Femur (tissue), 1 donor: Measurements from ENCODE around the gene GRIK3.
A peak's percentile ranks its signal among the peaks of the same experiment; 100 is the strongest.
"Not testable (repeated sequence)": the region's sequence is repeated elsewhere in the genome, so short reads cannot be mapped to it uniquely, and the experiment has no call there.

Experiments
- DNase-seq: peaks from one replicate; pipeline ENCODE4 v3.0.0-alpha.2; 2017

The GRIK3 gene

DNA sequence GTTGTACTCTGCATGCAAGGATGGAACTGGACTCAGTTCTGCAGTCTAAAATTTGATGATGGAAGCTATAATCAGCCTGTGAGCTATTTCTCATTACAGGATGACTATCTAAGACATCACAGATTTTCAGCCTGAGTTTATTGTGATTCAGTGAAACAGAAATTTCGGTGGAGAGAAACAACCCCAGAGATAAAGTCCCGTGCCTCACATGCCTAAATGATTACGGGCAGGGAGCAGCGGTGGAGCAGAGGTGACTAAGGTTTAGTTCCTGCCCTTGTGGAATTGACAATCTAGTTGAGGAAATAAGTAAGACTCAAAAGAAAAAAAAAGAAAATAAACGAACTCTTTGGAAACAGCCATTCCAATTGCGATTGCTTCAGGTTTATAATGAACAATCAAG is 96.9 kb downstream of the GRIK3 start:
- no peak for DNase-seq

- no peak for DNase-seq
These were observed 100.3 kb downstream of the GRIK3 start for GRCh38 chr1:36934061-36934460.

DNA sequence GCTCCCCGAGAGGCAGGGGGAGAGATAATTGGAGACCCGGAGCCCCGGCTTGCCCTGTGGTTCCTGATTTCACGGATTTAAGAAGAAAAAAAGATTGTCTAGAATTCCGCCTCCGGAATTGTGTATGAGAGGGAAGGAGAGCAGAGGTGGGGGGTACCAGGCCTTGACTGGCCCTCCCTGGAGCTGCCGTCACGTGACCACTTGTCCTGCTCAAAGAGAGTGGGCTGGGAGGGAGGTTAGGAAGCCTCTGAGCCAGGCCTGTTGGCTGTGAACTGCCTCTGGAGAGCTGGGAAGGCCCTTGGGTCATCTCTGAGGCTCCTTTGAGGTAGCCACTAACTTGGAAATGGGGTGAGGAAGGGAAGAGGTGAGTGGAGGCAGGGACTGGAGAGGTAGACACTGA is 106.5 kb downstream of the GRIK3 start:
- DNase-seq, result no peak

- no peak for DNase-seq
These were observed 109.1 kb downstream of the GRIK3 start for GRCh38 chr1:36925251-36925650.

- DNase-seq, result peak; percentile 76
These were observed 110.0 kb downstream of the GRIK3 start for GRCh38 chr1:36924282-36924811.

DNA sequence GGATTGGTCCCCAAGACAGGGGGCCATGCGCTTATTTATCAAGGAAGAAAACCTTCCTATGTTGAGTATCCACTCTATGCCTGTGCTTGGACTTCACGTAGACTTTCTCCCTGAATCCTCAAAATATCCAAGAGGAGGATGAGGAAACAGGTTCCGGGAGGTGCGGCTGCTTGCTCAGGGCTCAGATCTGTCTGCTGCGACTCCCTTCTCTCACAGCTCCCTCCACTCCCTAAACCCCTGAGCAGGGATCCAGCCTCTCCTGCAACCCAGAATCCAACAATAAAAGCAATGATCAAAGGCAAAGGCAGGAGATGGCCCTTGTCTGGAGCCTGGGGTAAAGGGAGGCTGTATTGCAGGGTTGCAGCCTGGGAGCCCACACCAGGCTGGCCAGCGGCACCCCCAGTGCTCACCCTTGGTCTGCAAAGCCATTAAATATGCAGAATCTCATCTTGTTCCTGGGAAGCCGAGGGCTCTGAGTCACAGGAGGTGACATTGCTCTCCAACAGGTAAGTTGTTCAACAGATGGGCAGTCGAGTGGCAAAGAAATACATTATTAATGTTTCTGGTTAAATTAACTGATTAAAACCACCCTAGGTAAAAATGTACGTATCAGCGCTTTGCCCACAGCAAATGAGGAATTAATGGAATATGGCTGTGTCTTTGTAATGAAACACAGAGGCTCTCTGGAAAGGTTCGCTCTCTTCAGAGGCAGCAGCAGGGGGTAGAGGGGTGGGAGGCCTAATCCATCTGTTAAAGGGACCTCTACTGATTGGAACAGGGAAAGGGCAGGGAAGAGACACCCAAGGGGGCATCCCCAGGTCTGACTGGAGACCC is 111.5 kb downstream of the GRIK3 start:
- DNase-seq, result no peak

- no peak for DNase-seq
These were observed 112.2 kb downstream of the GRIK3 start for GRCh38 chr1:36922071-36922470.

GRCh38 chr1:36920801-36921405 is 113.4 kb downstream of the GRIK3 start:
- DNase-seq, result no peak

GRCh38 chr1:36920371-36920770 is 113.9 kb downstream of the GRIK3 start:
- no peak for DNase-seq

DNA sequence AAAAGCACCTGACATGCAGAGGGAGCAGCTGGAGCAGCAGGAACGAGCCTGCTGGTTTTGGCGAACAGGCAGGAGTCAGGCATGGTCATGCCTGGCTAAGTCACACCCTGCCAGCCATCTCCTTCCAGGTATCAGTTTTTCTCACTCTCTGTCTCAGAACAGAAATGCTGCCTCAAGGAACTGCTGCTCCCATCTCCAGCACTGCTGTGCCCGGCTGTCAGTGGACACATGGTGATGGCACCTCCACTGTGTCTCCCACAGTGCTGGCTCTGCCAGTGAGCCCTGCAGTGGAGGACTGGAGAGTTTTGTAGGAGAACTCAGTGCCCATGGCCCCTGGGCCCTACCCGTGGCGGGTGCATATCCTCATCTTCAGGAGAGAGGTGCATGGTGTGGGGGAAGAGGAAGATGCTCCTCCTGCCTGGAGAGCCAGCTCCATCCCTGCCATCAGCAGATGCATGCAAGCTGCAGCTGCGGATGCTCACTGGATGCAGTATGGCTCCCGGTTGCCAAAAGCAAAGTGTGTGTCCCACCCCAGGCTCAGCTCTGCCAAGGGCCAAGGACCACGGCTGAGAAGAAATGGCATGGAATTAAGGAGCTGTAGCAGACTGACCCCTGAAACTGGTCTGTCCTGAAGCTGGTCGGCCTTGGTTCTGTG is 114.7 kb downstream of the GRIK3 start:
- no peak for DNase-seq

GRCh38 chr1:36918604-36919003 is 115.7 kb downstream of the GRIK3 start:
- DNase-seq, result no peak

DNA sequence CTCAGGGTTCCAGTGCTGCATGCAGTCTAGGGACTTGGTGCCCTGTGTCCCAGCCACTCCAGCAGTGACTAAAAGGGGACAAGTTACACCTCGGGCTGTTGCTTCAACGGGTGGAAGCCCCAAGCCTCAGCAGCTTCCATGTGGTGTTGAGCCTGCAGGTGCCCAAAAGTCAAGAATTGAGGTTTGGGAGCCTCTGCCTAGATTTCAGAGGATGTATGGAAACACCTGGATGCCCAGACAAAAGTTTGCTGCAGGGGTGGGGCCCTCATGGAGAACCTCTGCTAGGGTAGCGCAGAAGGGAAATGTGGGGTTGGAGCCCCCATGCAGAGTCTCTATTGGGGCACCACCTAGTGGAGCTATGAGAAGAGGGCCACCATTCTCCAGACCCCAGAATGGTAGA is 117.8 kb downstream of the GRIK3 start:
- DNase-seq, result not testable (repeated sequence)

- DNase-seq, result no peak
These were observed 120.7 kb downstream of the GRIK3 start for GRCh38 chr1:36913484-36914060.

GRCh38 chr1:36913016-36913415 is 121.3 kb downstream of the GRIK3 start:
- no peak for DNase-seq

DNA sequence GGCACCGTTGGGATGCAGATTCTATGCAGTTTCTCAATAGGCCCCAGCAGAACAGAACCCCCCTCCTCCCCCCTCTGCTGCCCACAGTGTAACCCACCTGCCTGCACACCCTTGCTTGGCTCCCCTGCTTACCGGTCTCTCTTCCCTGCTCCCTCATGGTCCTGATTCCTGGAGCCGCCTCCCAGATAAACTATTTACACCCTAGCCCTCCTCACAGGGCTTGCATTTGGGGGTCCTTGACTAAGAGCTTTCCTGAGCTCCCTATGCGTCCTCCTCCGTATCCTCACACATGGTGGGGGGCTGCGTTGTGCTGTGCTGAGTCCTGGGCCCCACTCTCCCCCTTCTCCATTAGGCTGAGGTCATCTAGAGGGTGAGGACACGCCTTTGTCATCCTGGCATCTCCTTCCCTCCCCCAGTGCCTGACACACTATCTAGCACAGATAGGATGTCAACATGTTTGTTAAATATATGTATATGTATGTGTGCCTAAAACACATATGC is 121.9 kb downstream of the GRIK3 start:
- DNase-seq, result no peak

GRCh38 chr1:36911561-36912364 is 122.6 kb downstream of the GRIK3 start:
- DNase-seq, result no peak

- DNase-seq, result no peak
These were observed 123.3 kb downstream of the GRIK3 start for GRCh38 chr1:36910886-36911540.

DNA sequence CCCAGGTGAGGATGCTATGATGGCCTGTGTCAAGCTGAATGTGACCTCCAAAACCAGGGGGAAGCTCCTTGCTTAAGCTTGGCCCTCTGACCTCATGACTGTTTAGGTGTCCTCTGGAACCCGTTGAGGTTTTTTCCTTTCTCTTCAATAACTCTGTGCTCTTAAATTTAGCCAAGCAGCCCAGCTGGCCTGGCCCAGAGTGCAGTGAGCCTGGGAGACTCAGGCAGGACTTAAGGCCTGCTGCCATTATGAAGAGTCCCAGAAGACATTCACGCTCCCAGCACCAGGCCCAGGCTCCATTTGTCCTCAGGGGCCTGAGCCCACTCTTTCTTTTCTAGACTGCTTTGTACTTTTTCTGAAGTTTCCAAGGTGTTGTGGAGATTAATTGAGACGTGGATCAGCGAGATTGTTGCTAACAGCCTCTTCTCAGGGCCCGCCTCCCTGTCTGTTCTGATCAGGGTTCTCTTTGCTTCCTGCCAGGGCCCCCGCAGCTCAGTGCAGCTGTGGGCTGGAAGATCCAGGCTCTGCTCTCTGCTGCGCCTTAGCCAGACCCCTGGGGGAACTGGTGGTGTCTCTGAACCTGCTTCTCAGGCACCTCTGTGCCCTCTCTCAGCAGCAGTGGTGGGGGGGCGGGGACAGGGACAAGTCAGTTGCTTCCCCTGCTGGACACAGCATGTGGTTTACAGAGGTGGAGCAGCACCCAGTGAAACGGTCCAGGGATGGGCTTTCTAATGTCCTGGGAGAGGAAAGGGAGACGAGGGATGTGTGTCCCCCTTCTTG is 124.2 kb downstream of the GRIK3 start:
- peak; percentile 43 for DNase-seq

DNA sequence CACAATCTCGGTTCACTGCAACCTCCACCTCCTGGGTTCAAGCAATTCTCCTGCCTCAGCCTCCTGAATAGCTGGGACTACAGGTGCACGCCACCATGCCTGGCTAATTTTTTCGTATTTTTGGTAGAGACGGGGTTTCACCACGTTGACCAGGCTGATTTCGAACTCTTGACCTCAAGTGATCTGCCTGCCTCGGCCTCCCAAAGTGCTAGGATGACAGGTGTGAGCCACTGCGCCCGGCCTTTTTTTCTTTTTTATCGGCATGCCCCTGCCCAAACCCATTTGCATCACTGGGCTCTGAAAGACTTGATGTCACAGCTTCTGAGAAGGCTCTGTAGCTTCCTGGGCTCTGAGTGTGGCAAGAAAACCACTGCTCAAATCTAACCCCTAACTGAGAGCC is 125.0 kb downstream of the GRIK3 start:
- not testable (repeated sequence) for DNase-seq

DNA sequence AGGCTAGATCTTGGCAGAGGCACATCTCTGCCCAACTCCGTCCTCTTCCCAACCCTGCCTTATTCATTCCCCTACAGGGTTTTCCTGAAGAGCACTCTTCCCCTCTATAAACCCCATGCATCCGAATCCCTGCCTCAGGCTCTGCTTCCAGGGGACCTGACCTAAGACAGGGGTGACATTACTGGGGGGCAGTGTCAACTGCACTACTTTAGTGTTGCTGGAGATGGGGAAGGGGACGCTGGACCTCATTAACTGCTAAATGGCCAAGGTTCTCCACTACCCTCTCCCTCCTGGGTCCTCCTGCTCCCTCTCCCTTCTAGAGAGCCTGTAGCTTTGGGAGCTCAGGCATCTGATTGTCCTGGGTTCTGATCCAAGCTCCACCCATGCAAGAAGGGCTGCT is 126.2 kb downstream of the GRIK3 start:
- no peak for DNase-seq

DNA sequence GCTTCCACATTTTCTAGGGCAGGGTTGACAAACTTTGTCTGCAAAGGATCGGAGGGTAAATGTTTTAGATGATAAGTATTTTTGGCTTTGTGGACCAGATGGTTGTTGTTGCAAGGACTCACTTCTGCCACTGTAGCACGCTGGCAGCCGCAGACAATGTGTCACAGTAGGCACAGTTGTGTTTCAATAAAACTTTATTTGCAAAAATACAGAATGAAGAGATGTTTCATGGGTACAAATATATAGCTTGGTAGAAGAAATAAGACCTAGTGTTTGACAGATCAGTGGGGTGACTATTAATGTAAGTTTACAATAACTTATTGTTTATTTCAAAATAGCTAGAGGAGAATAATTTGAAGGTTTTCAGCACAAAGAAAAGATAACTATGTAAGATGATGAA is 127.8 kb downstream of the GRIK3 start:
- no peak for DNase-seq
